Heart left ventricle (tissue), 16 donors: ENCODE data around the gene VWA8. TPM values are rescaled to one million over a fixed set of nuclear protein-coding genes. Genes with fewer than 3 reads are reported as not detected.

Experiments used
- ATAC-seq, 4 donors: fragments of 200-7000 bp; cut with Tn5 transposase; one replicate each; pipeline ENCODE4 v1.9.1; 2020 to 2022; ENCODE audit warnings: moderate library complexity in 4 of 4, mild to moderate bottlenecking in 3 of 4, moderate number of reproducible peaks in 1 of 4
- DNase-seq, 5 donors: peaks; one replicate each; pipeline ENCODE4 v3.0.0-alpha.2; 2020
- H3K27ac ChIP-seq, 12 donors: fragments of 200-600 bp; sonication (generic) in 4 of 12; one replicate each; pipeline versions ENCODE4 v1.5.0 to v1.8.0; 2016 to 2022; ENCODE audit warnings: mild to moderate bottlenecking in 2 of 12
- H3K27me3 ChIP-seq, 9 donors: fragments of 200-600 bp; sonication (generic) in 2 of 9; one replicate each; pipeline versions ENCODE4 v1.5.1 to v1.8.0; 2016 to 2022; ENCODE audit warnings: mild to moderate bottlenecking in 3 of 9
- H3K36me3 ChIP-seq, 9 donors: fragments of 200-600 bp; sonication (generic) in 2 of 9; one replicate each; pipeline versions ENCODE4 v1.5.0 to v1.8.0; 2018 to 2022; ENCODE audit warnings: mild to moderate bottlenecking in 2 of 9
- H3K4me1 ChIP-seq, 12 donors: fragments of 200-600 bp; sonication (generic) in 4 of 12; one replicate each; pipeline versions ENCODE4 v1.5.0 to v1.8.0; 2016 to 2022; ENCODE audit warnings: mild to moderate bottlenecking in 3 of 12
- H3K4me3 ChIP-seq, 12 donors: fragments of 200-600 bp; sonication (generic) in 4 of 12; one replicate each; pipeline versions ENCODE4 v1.5.0 to v1.8.0; 2017 to 2022; ENCODE audit warnings: mild to moderate bottlenecking in 9 of 12, moderate library complexity in 4 of 12
- H3K9me3 ChIP-seq, 12 donors: fragments of 200-600 bp; sonication (generic) in 4 of 12; one replicate each; pipeline versions ENCODE4 v1.5.0 to v1.8.0; 2016 to 2022; ENCODE audit warnings: mild to moderate bottlenecking in 1 of 12
- POLR2A ChIP-seq, 2 donors: fragments of 450-650 bp; IDR thresholded peaks; one replicate each; pipeline ENCODE4 v1.6.1; 2017; ENCODE audit warnings: antibody characterized with exemption in 2 of 2, mild to moderate bottlenecking in 2 of 2, moderate library complexity in 2 of 2
- WGBS, 4 donors: extraction: QIAGEN DNeasy Blood & Tissue Kit in 2 of 4; methylation state at CpG; one replicate each; pipeline versions ENCODE4 v1.1.5 to v1.1.7; 2013 to 2018; 5-methylcytosine and 5-hydroxymethylcytosine counted together
- intact Hi-C, 10 donors: fragments of 100-400 bp; cut with DNase I; formaldehyde crosslinking; loops; one replicate each; pipeline versions ENCODE4 v1.11.1 to v1.14.2; 2022
- polyA plus RNA-seq, 2 donors: library from polyadenylated mRNA; stranded (reverse); fragments of 200-250 nt; gene quantifications; one replicate each; pipeline ENCODE4 v1.2.3, GENCODE V29; 2013
- total RNA-seq, 9 donors: library from RNA; depleted of rRNA in 2 of 9; stranded (reverse); fragments of >200 nt in 2 of 9; fragmentation: NEBNext Ultra II Directional in 3 of 9; extraction: Animal tissue kit (Norgen Biotek cat#: 25700) in 3 of 9; gene quantifications; one replicate each; pipeline versions ENCODE4 v1.1.0 to v1.2.4, GENCODE V29; 2016 to 2023
- TF ChIP-seq, protein P1 (sequence below), 12 donors: fragments of 200-600 bp; sonication (generic) in 4 of 12; IDR thresholded peaks; one replicate each; pipeline versions ENCODE4 v1.5.0 to v1.8.0; 2018 to 2022; ENCODE audit warnings: antibody characterized with exemption in 12 of 12, mild to moderate bottlenecking in 5 of 12
- donor health status: ischemic (EF 13 %, LVEDD 7.1; RV severe dilation, severe dysfunction).
- donor health status: healthy with polysubstance abuse.
- donor health status: DM: no; HTN: yes; CAD: no.
- donor health status: DM: no; HTN: no; CAD: no.
- donor health status: ischemic (EF 25% LVEDD 6.9; RV normal size, moderate dysfunction).
- donor health status: ischemic (EF 25% LVEDD 5.7; RV mildly dilated, moderate dysfunction).
- donor health status: healthy.
- donor health status: DM: yes; HTN: yes; CAD: no.
- donor health status: ischemic (EF 35%, LVEDD 5.7; RV mildly dilated, moderate dysfunction).
- donor health status: nonischemic (EF 11% LVEDD 7.7; RV severe dilation, severe dysfunction).
- donor health status: DM: yes; HTN: yes; CAD: no.
- donor health status: PGD.
- donor health status: ischemic (EF 29% LVEDD 5.4; RV normal size, mild dysfunction).
- donor health status: nonischemic (EF 23%, LVEDD 6.1; RV moderate dilation, normal function).

Gene VWA8
- total and polyA plus RNA-seq, 11 donors = 12.1 to 64.1 (median 41.8) TPM

DNA sequence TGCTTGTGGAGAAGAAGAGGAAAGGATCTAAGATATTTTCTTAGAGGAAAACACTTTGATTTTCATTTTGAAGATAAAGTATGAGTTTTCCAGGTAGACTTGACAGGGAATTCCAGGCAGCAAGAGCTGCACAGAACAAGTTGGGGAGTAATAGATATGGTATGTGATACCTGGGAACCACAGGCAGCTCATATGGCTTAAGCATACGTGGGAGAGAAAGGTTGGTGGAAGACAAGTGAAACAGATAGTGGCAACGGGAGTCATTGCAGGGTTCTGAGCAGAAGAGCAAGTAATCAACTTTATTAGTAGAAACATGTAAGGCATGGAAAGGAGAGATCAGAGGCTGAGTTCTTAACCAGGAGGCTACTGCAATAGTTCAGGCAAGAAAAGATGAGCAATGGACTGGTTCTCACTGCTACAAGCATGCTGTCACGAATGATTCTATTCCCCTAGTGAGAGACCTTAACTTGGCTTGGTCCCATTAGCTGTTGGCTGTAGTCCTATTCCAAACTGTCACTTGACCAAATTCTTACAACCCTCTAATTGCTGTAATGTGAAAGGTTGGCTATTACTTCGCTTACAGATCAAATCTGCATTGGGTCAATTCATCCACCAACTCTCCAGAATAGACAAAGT lies 217.9 kb downstream of the VWA8 start:
- Histone ChIP-seq H3K4me3 (no peak overlapping the region), H3K4me1 (peaks cover 0 to 26% (median 8%) of the 10 kb centered on the region in 12 donors), H3K9me3 (no peaks in the 10 kb centered on the region), H3K27me3 (no peaks in the 10 kb centered on the region), H3K36me3 (peaks cover 0 to 4% (median 0%) of the 10 kb centered on the region in 9 donors), H3K27ac (peak overlapping the region in 3 of 12 donors; percentile 18 to 44 (median 43))
- intact Hi-C loops = no loop called here
- TF ChIP-seq, protein P1, sequence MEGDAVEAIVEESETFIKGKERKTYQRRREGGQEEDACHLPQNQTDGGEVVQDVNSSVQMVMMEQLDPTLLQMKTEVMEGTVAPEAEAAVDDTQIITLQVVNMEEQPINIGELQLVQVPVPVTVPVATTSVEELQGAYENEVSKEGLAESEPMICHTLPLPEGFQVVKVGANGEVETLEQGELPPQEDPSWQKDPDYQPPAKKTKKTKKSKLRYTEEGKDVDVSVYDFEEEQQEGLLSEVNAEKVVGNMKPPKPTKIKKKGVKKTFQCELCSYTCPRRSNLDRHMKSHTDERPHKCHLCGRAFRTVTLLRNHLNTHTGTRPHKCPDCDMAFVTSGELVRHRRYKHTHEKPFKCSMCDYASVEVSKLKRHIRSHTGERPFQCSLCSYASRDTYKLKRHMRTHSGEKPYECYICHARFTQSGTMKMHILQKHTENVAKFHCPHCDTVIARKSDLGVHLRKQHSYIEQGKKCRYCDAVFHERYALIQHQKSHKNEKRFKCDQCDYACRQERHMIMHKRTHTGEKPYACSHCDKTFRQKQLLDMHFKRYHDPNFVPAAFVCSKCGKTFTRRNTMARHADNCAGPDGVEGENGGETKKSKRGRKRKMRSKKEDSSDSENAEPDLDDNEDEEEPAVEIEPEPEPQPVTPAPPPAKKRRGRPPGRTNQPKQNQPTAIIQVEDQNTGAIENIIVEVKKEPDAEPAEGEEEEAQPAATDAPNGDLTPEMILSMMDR (IDR thresholded peaks at IDR 0.05) = no peak
- no peak for TF ChIP-seq POLR2A (IDR thresholded peaks at IDR 0.05)
- 56 to 59% (median 57%) methylated on average over 4 of the region's 4 CpGs for WGBS, 4 donors
- no peak for DNase-seq
- peak in 3 of 4 donors; percentile 41 to 71 (median 64) for ATAC-seq

DNA sequence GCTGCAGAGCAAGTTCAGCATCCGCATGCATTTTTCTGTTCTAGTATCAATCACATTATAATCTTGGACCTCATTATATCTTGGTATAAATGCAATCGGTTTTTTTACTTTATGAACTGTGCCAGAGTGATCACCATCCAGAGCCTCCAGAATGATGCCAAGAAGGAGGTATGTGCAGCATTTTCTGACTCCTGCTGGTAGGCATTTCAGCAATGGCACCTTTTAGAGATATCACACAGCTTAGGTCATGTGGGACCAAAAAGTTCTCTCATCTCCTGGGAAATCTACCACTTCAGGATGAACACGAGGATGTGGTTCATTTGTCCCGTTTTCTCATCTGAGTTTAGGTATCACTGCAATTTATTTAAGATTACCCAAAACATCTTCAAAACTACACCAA lies 220.4 kb downstream of the VWA8 start:
- DNase-seq (no peak), ATAC-seq (no peak)
- whole genome bisulfite sequencing, 4 donors = 66 to 80% (median 71%) methylated on average over 4 of the region's 4 CpGs
- no peak overlapping the region for H3K27ac ChIP-seq
- no peaks in the 10 kb centered on the region for H3K9me3 ChIP-seq
- H3K27me3 ChIP-seq = no peaks in the 10 kb centered on the region
- TF ChIP-seq, protein P1 (IDR thresholded peaks at IDR 0.05) = no peak
- no peak for TF ChIP-seq POLR2A (IDR thresholded peaks at IDR 0.05)
- H3K36me3 ChIP-seq = peaks cover 0 to 4% (median 0%) of the 10 kb centered on the region in 9 donors
- no peak overlapping the region for H3K4me3 ChIP-seq
- H3K4me1 ChIP-seq = peaks cover 0 to 26% (median 8%) of the 10 kb centered on the region in 12 donors
- intact Hi-C loops = no loop called here

DNA sequence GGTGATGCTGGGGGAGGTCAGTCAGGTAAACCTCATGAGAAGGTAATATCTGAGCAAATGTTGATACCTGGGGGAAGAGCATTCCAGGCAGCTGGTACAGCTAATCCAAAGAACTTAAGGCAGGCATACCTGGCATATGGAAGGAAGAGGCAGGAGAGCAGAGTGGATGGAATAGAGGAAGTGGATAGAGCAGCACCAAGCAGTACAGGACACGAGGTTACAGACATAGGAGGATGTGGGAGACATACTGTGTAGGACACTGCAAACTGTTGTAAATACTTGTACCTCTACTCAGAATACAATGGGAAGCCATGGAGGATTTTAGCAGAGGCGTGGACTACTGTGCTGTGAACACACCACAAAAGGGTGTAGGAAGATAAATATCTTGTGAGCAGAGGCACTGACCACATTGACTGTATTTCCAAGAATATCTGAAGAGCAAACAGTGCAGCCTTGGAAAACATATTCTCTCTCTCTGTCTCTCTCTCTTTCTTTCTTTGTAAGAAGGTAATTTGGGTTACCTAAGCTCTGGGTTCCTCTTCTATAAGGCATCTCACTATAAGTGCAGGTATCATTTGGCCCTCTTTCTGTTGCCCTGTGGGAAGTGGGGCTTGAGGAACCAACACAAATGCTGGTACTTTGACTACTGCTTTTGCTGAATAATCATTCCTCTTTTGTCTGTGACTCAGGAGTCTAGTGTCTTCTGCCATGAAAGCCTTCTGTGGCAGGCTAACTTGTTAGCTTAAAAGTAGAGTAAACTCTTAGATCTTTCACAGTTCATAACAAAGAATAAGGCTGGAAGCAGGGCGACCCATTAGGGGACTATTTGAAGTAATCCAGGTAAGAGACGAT lies 238.0 kb downstream of the VWA8 start:
- WGBS, 4 donors = 90 to 95% (median 92%) methylated on average over 4 of the region's 4 CpGs
- H3K36me3 ChIP-seq = peaks cover 0 to 83% (median 31%) of the 10 kb centered on the region in 9 donors
- H3K27ac ChIP-seq = no peak overlapping the region
- no peaks in the 10 kb centered on the region for H3K9me3 ChIP-seq
- H3K4me1 ChIP-seq = no peaks in the 10 kb centered on the region
- no peak overlapping the region for H3K4me3 ChIP-seq
- intact Hi-C loops = loop anchor here in 2 of 10 donors (5.0 kb wide), 2 partner anchors 36 to 46 kb away; no protein-coding TSS in a partner anchor
- DNase-seq = no peak
- no peak for ATAC-seq
- TF ChIP-seq POLR2A (IDR thresholded peaks at IDR 0.05) = no peak
- TF ChIP-seq, protein P1 (IDR thresholded peaks at IDR 0.05) = no peak
- no peaks in the 10 kb centered on the region for H3K27me3 ChIP-seq
